Hepatocyte (in vitro differentiated cells): ENCODE data around the gene DNAH6. TPM values are rescaled to one million over a fixed set of nuclear protein-coding genes. Genes with fewer than 3 reads are reported as not detected.

ENCODE experiments used
- DNase-seq: peaks from one replicate; pipeline ENCODE4 v3.0.0-alpha.2; 2016; ENCODE audit warnings: low spot score
- H2AFZ ChIP-seq: fragments of 200-600 bp; sonication (generic); 2 replicates; pipeline ENCODE4 v1.6.0; 2016; ENCODE audit warnings: antibody characterized with exemption, mild to moderate bottlenecking
- H3K27ac ChIP-seq: fragments of 200-600 bp; sonication (generic); 2 replicates; pipeline ENCODE4 v1.5.1; 2016; ENCODE audit warnings: mild to moderate bottlenecking
- H3K27me3 ChIP-seq: fragments of 200-600 bp; sonication (generic); 2 replicates; pipeline ENCODE4 v1.6.1; 2016
- H3K36me3 ChIP-seq: fragments of 200-600 bp; sonication (generic); replicated peaks from 2 replicates; pipeline ENCODE4 v1.5.1; 2016; ENCODE audit warnings: low read depth; ENCODE audit not compliant: insufficient read depth
- H3K4me1 ChIP-seq: fragments of 200-600 bp; sonication (generic); 2 replicates; pipeline ENCODE4 v1.5.1; 2016; ENCODE audit warnings: mild to moderate bottlenecking, moderate library complexity; ENCODE audit not compliant: insufficient read depth
- H3K4me2 ChIP-seq: fragments of 200-600 bp; sonication (generic); 2 replicates; pipeline ENCODE4 v1.6.0; 2016
- H3K4me3 ChIP-seq: fragments of 200-600 bp; sonication (generic); 2 replicates; pipeline ENCODE4 v1.5.1; 2016; ENCODE audit warnings: mild to moderate bottlenecking
- H3K79me2 ChIP-seq: fragments of 200-600 bp; sonication (generic); 2 replicates; pipeline ENCODE4 v1.6.0; 2017; ENCODE audit warnings: mild to moderate bottlenecking
- H3K9me2 ChIP-seq: fragments of 200-600 bp; sonication (generic); replicated peaks from 2 replicates; pipeline ENCODE4 v1.6.0; 2017; ENCODE audit warnings: mild to moderate bottlenecking; ENCODE audit not compliant: insufficient read depth
- H3K9me3 ChIP-seq: fragments of 200-600 bp; sonication (generic); 2 replicates; pipeline ENCODE4 v1.5.1; 2016; ENCODE audit warnings: low read depth, mild to moderate bottlenecking
- H4K20me1 ChIP-seq: fragments of 200-600 bp; sonication (generic); 2 replicates; pipeline ENCODE4 v1.6.0; 2016; ENCODE audit warnings: mild to moderate bottlenecking; ENCODE audit not compliant: insufficient read depth, poor library complexity, severe bottlenecking
- CTCF ChIP-seq: fragments of 200-600 bp; sonication (generic); IDR thresholded peaks from 2 replicates; pipeline ENCODE4 v1.5.1; 2016; ENCODE audit warnings: antibody characterized with exemption, mild to moderate bottlenecking; ENCODE audit not compliant: poor library complexity
- EZH2 ChIP-seq: fragments of 200-600 bp; sonication (generic); IDR thresholded peaks from 2 replicates; pipeline ENCODE4 v1.6.1; 2016; ENCODE audit warnings: antibody characterized with exemption, mild to moderate bottlenecking, borderline replicate concordance
- EZH2phosphoT487 ChIP-seq: fragments of 200-600 bp; sonication (generic); IDR thresholded peaks from one replicate; pipeline ENCODE4 v1.6.1; 2018; ENCODE audit warnings: antibody characterized with exemption, mild to moderate bottlenecking, low read depth, moderate library complexity; ENCODE audit not compliant: unreplicated experiment, severe bottlenecking
- WGBS: methylation state at CpG from one replicate; pipeline ENCODE4 v1.1.6; 2016; ENCODE audit warnings: low lambda C conversion rate; ENCODE audit errors: missing lambda C conversion rate; 5-methylcytosine and 5-hydroxymethylcytosine counted together
- polyA plus RNA-seq: library from polyadenylated mRNA; unstranded; fragments of >200 nt; fragmentation: Nextera tagmentation; extraction: Ambion mirVana; gene quantifications from 2 replicates; pipeline ENCODE4 v1.2.1, GENCODE V29; 2016
- total RNA-seq: library from RNA; depleted of rRNA; stranded (reverse); fragments of >200 nt; gene quantifications from 2 replicates; pipeline ENCODE4 v1.2.3, GENCODE V29; 2014

Gene DNAH6
- total and polyA plus RNA-seq, 2 experiments from 2014 or later = 1.0 to 1.2 TPM

GRCh38 chr2:84805250-84805958 lies 289.1 kb downstream of the DNAH6 start:
- H3K4me2 ChIP-seq = no peak overlapping the region

GRCh38 chr2:84807063-84807485 lies 290.8 kb downstream of the DNAH6 start:
- H3K79me2 ChIP-seq = no peaks in the 10 kb centered on the region
- no peaks in the 10 kb centered on the region for H4K20me1 ChIP-seq
- TF ChIP-seq EZH2phosphoT487 = no peak
- no peak for TF ChIP-seq CTCF
- TF ChIP-seq EZH2 = no peak
- H2AFZ ChIP-seq = no peak overlapping the region
- H3K9me2 ChIP-seq = no peaks in the 10 kb centered on the region
- 47% methylated on average over 4 of the region's 4 CpGs for WGBS
- H3K4me3 ChIP-seq = no peak overlapping the region
- H3K27me3 ChIP-seq = no peaks in the 10 kb centered on the region
- peaks cover 4% of the 10 kb centered on the region for H3K4me1 ChIP-seq
- no peaks in the 10 kb centered on the region for H3K36me3 ChIP-seq
- no peaks in the 10 kb centered on the region for H3K9me3 ChIP-seq
- peak overlapping the region; percentile 75 for H3K27ac ChIP-seq
- peak; percentile 54 for DNase-seq
- H3K4me2 ChIP-seq = no peak overlapping the region

More at GRCh38 chr2:84805250-84805958, 289.1 kb downstream of the DNAH6 start:
- TF ChIP-seq CTCF = no peak
- H3K4me3 ChIP-seq = no peak overlapping the region
- H3K9me3 ChIP-seq = no peaks in the 10 kb centered on the region
- DNase-seq = no peak
- H2AFZ ChIP-seq = no peak overlapping the region
- no peaks in the 10 kb centered on the region for H3K27me3 ChIP-seq
- no peaks in the 10 kb centered on the region for H3K79me2 ChIP-seq
- no peaks in the 10 kb centered on the region for H3K9me2 ChIP-seq
- H3K27ac ChIP-seq = no peak overlapping the region
- WGBS = 92% methylated on average over 1 of the region's 1 CpG
- no peaks in the 10 kb centered on the region for H4K20me1 ChIP-seq
- no peaks in the 10 kb centered on the region for H3K36me3 ChIP-seq
- peaks cover 4% of the 10 kb centered on the region for H3K4me1 ChIP-seq

- Histone ChIP-seq H3K79me2 (no peaks in the 10 kb centered on the region), H3K9me2 (no peaks in the 10 kb centered on the region), H3K27me3 (no peaks in the 10 kb centered on the region), H4K20me1 (no peaks in the 10 kb centered on the region), H3K36me3 (no peaks in the 10 kb centered on the region), H3K9me3 (no peaks in the 10 kb centered on the region), H3K4me2 (no peak overlapping the region), H3K4me3 (no peak overlapping the region), H2AFZ (no peak overlapping the region), H3K27ac (peak overlapping the region; percentile 75), H3K4me1 (peaks cover 4% of the 10 kb centered on the region)
- TF ChIP-seq EZH2 (no peak), EZH2phosphoT487 (no peak)
- no peak for DNase-seq
- 77% methylated on average over 4 of the region's 4 CpGs for WGBS
These were observed 292.0 kb downstream of the DNAH6 start for GRCh38 chr2:84808279-84808678.

- TF ChIP-seq CTCF (no peak), EZH2 (no peak), EZH2phosphoT487 (no peak)
- H2AFZ ChIP-seq = no peak overlapping the region
- no peak overlapping the region for H3K4me3 ChIP-seq
- no peaks in the 10 kb centered on the region for H3K27me3 ChIP-seq
- no peaks in the 10 kb centered on the region for H3K79me2 ChIP-seq
- H3K4me2 ChIP-seq = no peak overlapping the region
- 98% methylated on average over 6 of the region's 6 CpGs for WGBS
- H3K4me1 ChIP-seq = peaks cover 1% of the 10 kb centered on the region
- H3K9me3 ChIP-seq = no peaks in the 10 kb centered on the region
- DNase-seq = no peak
- H3K36me3 ChIP-seq = no peaks in the 10 kb centered on the region
- H3K9me2 ChIP-seq = no peaks in the 10 kb centered on the region
- H4K20me1 ChIP-seq = no peaks in the 10 kb centered on the region
- no peak overlapping the region for H3K27ac ChIP-seq
These were observed 295.6 kb downstream of the DNAH6 start for GRCh38 chr2:84811839-84812431.
